Measurements from ENCODE around the gene NEAT1. TPM values are rescaled to one million over a fixed set of nuclear protein-coding genes. Genes with fewer than 3 reads are reported as not detected.

The NEAT1 gene
- total and polyA plus RNA-seq, 9 of the 15 experiments (the other 6 are each of a cell fraction or from before 2014, with no cell fraction given), result 20.1 to 389 (median 62.8) TPM

- TF ChIP-seq NFXL1 (CRISPR knock-in tag; IDR thresholded peaks at IDR 0.05), result 0 out of 2 replicates have a peak, but pooled peaks have one; percentile 47
- peak in 1 of 2 experiments; percentile 63; a peak in 1 of 4 replicates for TF ChIP-seq ETV6 (IDR thresholded peaks at IDR 0.05; ENCODE audit: borderline replicate concordance in 1 of 2, low read depth in 2 of 2, low read length in 1 of 2)
- TF ChIP-seq ETV6 (CRISPR knock-in tag; IDR thresholded peaks at IDR 0.05; ENCODE audit: borderline replicate concordance), result peak; percentile 82; the same call in 1 of the 2 replicates
- TF ChIP-seq SRSF3 (IDR thresholded peaks at IDR 0.05; ENCODE audit: insufficient read depth, low read length), result no peak
- TF ChIP-seq TRIM24 (IDR thresholded peaks at IDR 0.05), result peak in 1 of 2 experiments; percentile 75; a peak in 1 of 4 replicates
- TF ChIP-seq U2AF2 (optimal IDR thresholded peaks at IDR 0.05; ENCODE audit: low read depth, low read length), result no peak
- peak; percentile 96 for TF ChIP-seq ETV5 (CRISPR knock-in tag; IDR thresholded peaks at IDR 0.05; ENCODE audit: low read depth)
- TF ChIP-seq BHLHE40 (IDR thresholded peaks at IDR 0.05; ENCODE audit: low read length), result peak; percentile 95
- TF ChIP-seq GTF3C2 (IDR thresholded peaks at IDR 0.05; ENCODE audit: borderline replicate concordance, extremely low read depth, insufficient read length), result no peak
- TF ChIP-seq TCF3 (CRISPR knock-in tag; IDR thresholded peaks at IDR 0.05), result 0 out of 2 replicates have a peak, but pooled peaks have one; percentile 33
- TF ChIP-seq DEAF1 (CRISPR knock-in tag; IDR thresholded peaks at IDR 0.05), result no peak
- no peak for TF ChIP-seq RBM17 (IDR thresholded peaks at IDR 0.05; ENCODE audit: borderline replicate concordance, low read depth, low read length)
- no peak for TF ChIP-seq ATF3 (IDR thresholded peaks at IDR 0.05)
- peak; percentile 78; the same call in 1 of the 2 replicates for TF ChIP-seq ATF3 (CRISPR knock-in tag; conservative IDR thresholded peaks at IDR 0.05)
- peak; percentile 94 for TF ChIP-seq LEF1 (IDR thresholded peaks at IDR 0.05)
- peak; percentile 60 for TF ChIP-seq CBFA2T2 (conservative IDR thresholded peaks at IDR 0.05)
- TF ChIP-seq ADNP (tag; IDR thresholded peaks at IDR 0.05), result no peak
These were observed 3.7 kb upstream of the NEAT1 start (continued) for GRCh38 chr11:65418681-65419459.

Data from K562 (cell line).